Measurements from ENCODE around the gene NOD1. TPM values are rescaled to one million over a fixed set of nuclear protein-coding genes. Genes with fewer than 3 reads are reported as not detected.
"Not testable (repeated sequence)": the region's sequence is repeated elsewhere in the genome, so short reads cannot be mapped to it uniquely, and the experiment has no call there.

Gene NOD1
- total RNA-seq, 1 donor: 7.5 TPM

GRCh38 chr7:30511494-30511893, 32.9 kb upstream of the NOD1 start:
- H3K4me3 ChIP-seq (ENCODE audit: low read depth, low read length): no peak overlapping the region
- no peak for DNase-seq (ENCODE audit: low read depth)
- no peak for TF ChIP-seq CTCF (IDR thresholded peaks at IDR 0.05; ENCODE audit: insufficient read depth, low read length)

- DNase-seq (ENCODE audit: low read depth): peak; percentile 68
- peak; percentile 89 for TF ChIP-seq CTCF (IDR thresholded peaks at IDR 0.05; ENCODE audit: insufficient read depth, low read length)
- H3K4me3 ChIP-seq (ENCODE audit: low read depth, low read length): no peak overlapping the region
Observed at GRCh38 chr7:30510124-30511075, 31.8 kb upstream of the NOD1 start.

- H3K4me3 ChIP-seq (ENCODE audit: low read depth, low read length): not testable (repeated sequence)
- peak; percentile 29 for DNase-seq (ENCODE audit: low read depth)
Observed at GRCh38 chr7:30509171-30509857, 30.7 kb upstream of the NOD1 start.

- H3K4me3 ChIP-seq (ENCODE audit: low read depth, low read length); DNase-seq (ENCODE audit: low read depth): not testable (repeated sequence)
Observed at GRCh38 chr7:30507346-30507900, 28.8 kb upstream of the NOD1 start.

- H3K4me3 ChIP-seq (ENCODE audit: low read depth, low read length): peak overlapping the region; percentile 74
- TF ChIP-seq CTCF (IDR thresholded peaks at IDR 0.05; ENCODE audit: insufficient read depth, low read length): peak; percentile 21
- no peak for DNase-seq (ENCODE audit: low read depth)
Observed at GRCh38 chr7:30505174-30505697, 26.7 kb upstream of the NOD1 start.

- peak within 1 kb of the TSS; percentile 82 for H3K4me3 ChIP-seq (ENCODE audit: low read depth, low read length)
- DNase-seq (ENCODE audit: low read depth): peak; percentile 98
- no peak for TF ChIP-seq CTCF (IDR thresholded peaks at IDR 0.05; ENCODE audit: insufficient read depth, low read length)
Observed at GRCh38 chr7:30504301-30505173, 26.0 kb upstream of the NOD1 start, which contains the start of gene GGCT. Gene GGCT (minus strand): TSS chr7:30504829. CDS start chr7:30504709, 120 bp downstream.

Data from fibroblast of the aortic adventitia (primary cell).